OCI-LY7 (cell line): Measurements from ENCODE around the gene SLMAP.
"Not testable (repeated sequence)": the region's sequence is repeated elsewhere in the genome, so short reads cannot be mapped to it uniquely, and the experiment has no call there.

Experiments used
- CTCF ChIP-seq: fragments of 200-600 bp; sonication (generic); conservative IDR thresholded peaks from 2 replicates; pipeline ENCODE4 v1.5.1; 2014; ENCODE audit warnings: mild to moderate bottlenecking, antibody characterized with exemption, low read length, moderate library complexity, mixed read lengths
- EZH2phosphoT487 ChIP-seq: fragments of 200-600 bp; sonication (generic); IDR thresholded peaks from 2 replicates; pipeline ENCODE4 v1.6.1; 2018; ENCODE audit warnings: low read depth, borderline replicate concordance, mild to moderate bottlenecking, mixed run types, antibody characterized with exemption, low read length, moderate library complexity, mixed read lengths

GRCh38 chr3:57869110-57869509 lies 113.0 kb downstream of the SLMAP start:
- not testable (repeated sequence) for TF ChIP-seq CTCF, EZH2phosphoT487
